ENCODE measurements around the gene CSRNP2. TPM values are rescaled to one million over a fixed set of nuclear protein-coding genes. Genes with fewer than 3 reads are reported as not detected.

The CSRNP2 gene
- total RNA-seq, 1 experiment from 2014 or later = 33.7 TPM

- TF ChIP-seq KAT7 (CRISPR knock-in tag; IDR thresholded peaks at IDR 0.05; ENCODE audit: borderline replicate concordance) (no peak), ZNF219 (CRISPR knock-in tag; IDR thresholded peaks at IDR 0.05; ENCODE audit: borderline replicate concordance) (0 out of 2 replicates have a peak, but pooled peaks have one; percentile 37), SMAD3 (CRISPR knock-in tag; IDR thresholded peaks at IDR 0.05; ENCODE audit: borderline replicate concordance) (peak; percentile 61), MAX (CRISPR knock-in tag; IDR thresholded peaks at IDR 0.05) (peak; percentile 91), NFATC4 (CRISPR knock-in tag; IDR thresholded peaks at IDR 0.05) (no peak), ESRRA (CRISPR knock-in tag; IDR thresholded peaks at IDR 0.05; ENCODE audit: borderline replicate concordance) (peak; percentile 56; the same call in 1 of the 2 replicates), IRF2 (CRISPR knock-in tag; IDR thresholded peaks at IDR 0.05; ENCODE audit: borderline replicate concordance, low read depth) (no peak), AFF4 (CRISPR knock-in tag; IDR thresholded peaks at IDR 0.05; ENCODE audit: borderline replicate concordance) (peak; percentile 60; the same call in 1 of the 2 replicates), ZNF263 (CRISPR knock-in tag; IDR thresholded peaks at IDR 0.05; ENCODE audit: low read depth) (no peak), ERG (CRISPR knock-in tag; IDR thresholded peaks at IDR 0.05) (0 out of 2 replicates have a peak, but pooled peaks have one; percentile 21), MLX (CRISPR knock-in tag; IDR thresholded peaks at IDR 0.05) (no peak)
Measured at GRCh38 chr12:51025836-51026638, 57.4 kb downstream of the CSRNP2 start, which contains the start of gene SLC11A2 (continued).

- peaks cover 47% of the 10 kb centered on the region for H3K4me1 Mint-ChIP-seq
- POLR2A ChIA-PET = interaction anchor here (0.9 to 2.2 kb wide), 5 partner anchors 16 to 262 kb away, joined by 4 to 9 read pairs (median 6); partner anchors contain the start of genes ATF1 and CSRNP2
- H3K27ac Mint-ChIP-seq = peak overlapping the region; percentile 93
- DNase-seq (ENCODE audit: low spot score) (no peak), ATAC-seq (no peak)
- CTCF ChIA-PET = interaction anchor here (0.5 to 4.1 kb wide), 3 partner anchors 21 to 324 kb away, joined by 3 to 43 read pairs (median 3); partner anchors contain the start of gene ATF1
- no peaks in the 10 kb centered on the region for H3K9me3 Mint-ChIP-seq
- no peak for TF ChIP-seq STAT6 (CRISPR knock-in tag; conservative IDR thresholded peaks at IDR 0.05; ENCODE audit: low read depth)
- no peak for TF ChIP-seq NR3C1 (CRISPR knock-in tag; conservative IDR thresholded peaks at IDR 0.05; ENCODE audit: low read depth)
- no peak for TF ChIP-seq ZMAT4 (CRISPR knock-in tag; IDR thresholded peaks at IDR 0.05)
- no peak for TF ChIP-seq ZNF425 (CRISPR knock-in tag; conservative IDR thresholded peaks at IDR 0.05)
- TF ChIP-seq FOXP1 (CRISPR knock-in tag; IDR thresholded peaks at IDR 0.05; ENCODE audit: borderline replicate concordance) = no peak
- no peaks in the 10 kb centered on the region for H3K36me3 Mint-ChIP-seq
- H3K4me3 Mint-ChIP-seq = peak overlapping the region; percentile 87
- H3K27me3 Mint-ChIP-seq (ENCODE audit: low read depth) = no peaks in the 10 kb centered on the region
Measured at GRCh38 chr12:51025338-51025835, 58.0 kb downstream of the CSRNP2 start.
